Measurements from ENCODE around the gene TM4SF20. TPM values are rescaled to one million over a fixed set of nuclear protein-coding genes. Genes with fewer than 3 reads are reported as not detected.

TM4SF20 gene, protein sequence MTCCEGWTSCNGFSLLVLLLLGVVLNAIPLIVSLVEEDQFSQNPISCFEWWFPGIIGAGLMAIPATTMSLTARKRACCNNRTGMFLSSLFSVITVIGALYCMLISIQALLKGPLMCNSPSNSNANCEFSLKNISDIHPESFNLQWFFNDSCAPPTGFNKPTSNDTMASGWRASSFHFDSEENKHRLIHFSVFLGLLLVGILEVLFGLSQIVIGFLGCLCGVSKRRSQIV
- under 0.01 TPM in 1 of 2 replicates, not detected in the other for total RNA-seq

DNA sequence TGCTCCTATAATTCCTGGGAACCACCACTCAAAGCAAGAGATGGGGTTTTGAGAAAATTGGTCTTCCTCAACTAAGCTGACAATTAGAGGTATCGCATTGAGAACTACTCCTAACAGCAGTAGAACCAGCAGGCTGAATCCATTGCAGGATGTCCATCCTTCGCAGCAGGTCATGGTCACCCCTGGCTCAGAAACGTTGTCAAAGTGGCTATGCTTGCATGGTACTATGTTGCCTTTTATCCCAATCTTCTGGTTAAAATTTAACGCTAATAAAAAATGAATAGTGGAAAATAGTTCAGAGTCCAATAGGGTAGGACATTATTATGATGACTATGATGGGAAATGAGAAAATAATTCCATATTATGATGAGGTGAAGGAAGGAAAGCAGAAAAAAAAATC, at the start of gene TM4SF20:
TM4SF20 (minus strand) TSS at position 212 of the 400 bp plus-strand sequence; CDS start at position 174, 38 bp downstream.
- no peak within 1 kb of the TSS for H3K4me3 ChIP-seq (ENCODE audit: low read depth, low read length)
- DNase-seq (ENCODE audit: low read depth) = no peak
- TF ChIP-seq, protein P1, sequence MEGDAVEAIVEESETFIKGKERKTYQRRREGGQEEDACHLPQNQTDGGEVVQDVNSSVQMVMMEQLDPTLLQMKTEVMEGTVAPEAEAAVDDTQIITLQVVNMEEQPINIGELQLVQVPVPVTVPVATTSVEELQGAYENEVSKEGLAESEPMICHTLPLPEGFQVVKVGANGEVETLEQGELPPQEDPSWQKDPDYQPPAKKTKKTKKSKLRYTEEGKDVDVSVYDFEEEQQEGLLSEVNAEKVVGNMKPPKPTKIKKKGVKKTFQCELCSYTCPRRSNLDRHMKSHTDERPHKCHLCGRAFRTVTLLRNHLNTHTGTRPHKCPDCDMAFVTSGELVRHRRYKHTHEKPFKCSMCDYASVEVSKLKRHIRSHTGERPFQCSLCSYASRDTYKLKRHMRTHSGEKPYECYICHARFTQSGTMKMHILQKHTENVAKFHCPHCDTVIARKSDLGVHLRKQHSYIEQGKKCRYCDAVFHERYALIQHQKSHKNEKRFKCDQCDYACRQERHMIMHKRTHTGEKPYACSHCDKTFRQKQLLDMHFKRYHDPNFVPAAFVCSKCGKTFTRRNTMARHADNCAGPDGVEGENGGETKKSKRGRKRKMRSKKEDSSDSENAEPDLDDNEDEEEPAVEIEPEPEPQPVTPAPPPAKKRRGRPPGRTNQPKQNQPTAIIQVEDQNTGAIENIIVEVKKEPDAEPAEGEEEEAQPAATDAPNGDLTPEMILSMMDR (IDR thresholded peaks at IDR 0.05; ENCODE audit: insufficient read depth, low read depth, low read length) = no peak

DNA sequence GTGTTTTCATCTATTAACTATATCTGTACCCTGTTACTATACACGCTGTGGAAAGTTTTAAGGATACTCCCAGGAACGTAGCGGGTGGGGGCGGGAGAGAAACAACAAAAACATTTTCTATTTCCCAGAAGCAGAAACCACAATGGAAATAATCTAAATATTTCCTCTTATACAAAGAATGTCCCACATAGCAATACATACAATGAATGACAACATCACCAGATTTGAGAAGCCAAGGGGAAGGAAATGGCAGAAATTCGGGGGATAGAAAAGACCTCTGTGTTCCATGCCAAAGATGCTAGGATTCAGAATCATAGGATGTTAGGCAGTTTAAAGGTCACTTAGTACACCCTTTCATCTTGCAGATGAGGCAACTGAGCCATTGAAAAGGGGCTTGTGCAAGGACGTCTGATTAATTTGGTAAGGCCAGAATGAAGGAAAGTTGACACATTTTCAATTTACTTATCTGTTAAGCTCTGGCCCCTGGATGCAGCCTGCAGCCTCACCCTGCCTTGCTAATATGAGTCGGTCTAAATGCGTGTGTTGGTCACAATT, 49.7 kb upstream of the TM4SF20 start:
- TF ChIP-seq, protein P1 (IDR thresholded peaks at IDR 0.05; ENCODE audit: insufficient read depth, low read depth, low read length) = no peak
- DNase-seq (ENCODE audit: low read depth) = no peak
- no peak overlapping the region for H3K4me3 ChIP-seq (ENCODE audit: low read depth, low read length)

DNA sequence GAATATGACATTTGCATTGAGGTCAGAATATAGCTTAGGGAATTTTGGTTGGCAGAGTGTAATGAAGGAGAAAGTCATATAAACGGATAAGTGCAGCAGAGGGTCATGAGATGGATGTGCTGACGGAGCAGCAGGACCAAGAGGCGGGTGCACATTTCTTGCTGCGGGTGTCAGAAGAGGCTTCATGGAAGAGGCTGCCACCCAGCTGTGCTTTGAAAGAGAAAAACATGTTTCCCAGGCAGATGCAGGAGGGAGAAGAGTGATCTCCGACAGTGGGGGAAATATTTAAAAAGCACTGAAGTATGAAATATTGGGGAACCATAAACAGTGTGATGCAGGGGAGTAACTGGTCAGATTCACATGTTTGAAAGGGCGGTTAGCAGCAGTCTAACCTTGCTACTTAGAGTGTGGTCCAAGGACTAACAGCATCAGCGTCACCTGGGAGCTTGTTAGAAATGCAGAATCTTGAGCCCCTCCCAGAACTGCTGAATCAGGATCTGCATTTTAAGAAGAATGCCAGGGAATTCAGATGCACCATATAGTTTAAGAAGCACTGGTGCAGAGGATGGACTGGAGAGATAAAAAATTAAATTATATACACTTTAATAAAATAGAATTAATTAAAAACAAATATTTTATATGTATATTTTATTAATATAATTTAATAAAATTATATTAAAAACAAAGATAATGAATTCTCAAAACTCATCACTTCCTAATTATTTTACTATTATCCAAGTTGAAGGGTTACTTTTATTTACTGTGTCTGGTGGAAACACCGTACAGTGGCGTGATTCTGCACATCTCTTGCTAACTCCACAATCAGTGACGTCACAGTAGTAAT, 44.8 kb upstream of the TM4SF20 start:
- TF ChIP-seq, protein P1 (IDR thresholded peaks at IDR 0.05; ENCODE audit: insufficient read depth, low read depth, low read length) = no peak
- DNase-seq (ENCODE audit: low read depth) = no peak
- no peak overlapping the region for H3K4me3 ChIP-seq (ENCODE audit: low read depth, low read length)

DNA sequence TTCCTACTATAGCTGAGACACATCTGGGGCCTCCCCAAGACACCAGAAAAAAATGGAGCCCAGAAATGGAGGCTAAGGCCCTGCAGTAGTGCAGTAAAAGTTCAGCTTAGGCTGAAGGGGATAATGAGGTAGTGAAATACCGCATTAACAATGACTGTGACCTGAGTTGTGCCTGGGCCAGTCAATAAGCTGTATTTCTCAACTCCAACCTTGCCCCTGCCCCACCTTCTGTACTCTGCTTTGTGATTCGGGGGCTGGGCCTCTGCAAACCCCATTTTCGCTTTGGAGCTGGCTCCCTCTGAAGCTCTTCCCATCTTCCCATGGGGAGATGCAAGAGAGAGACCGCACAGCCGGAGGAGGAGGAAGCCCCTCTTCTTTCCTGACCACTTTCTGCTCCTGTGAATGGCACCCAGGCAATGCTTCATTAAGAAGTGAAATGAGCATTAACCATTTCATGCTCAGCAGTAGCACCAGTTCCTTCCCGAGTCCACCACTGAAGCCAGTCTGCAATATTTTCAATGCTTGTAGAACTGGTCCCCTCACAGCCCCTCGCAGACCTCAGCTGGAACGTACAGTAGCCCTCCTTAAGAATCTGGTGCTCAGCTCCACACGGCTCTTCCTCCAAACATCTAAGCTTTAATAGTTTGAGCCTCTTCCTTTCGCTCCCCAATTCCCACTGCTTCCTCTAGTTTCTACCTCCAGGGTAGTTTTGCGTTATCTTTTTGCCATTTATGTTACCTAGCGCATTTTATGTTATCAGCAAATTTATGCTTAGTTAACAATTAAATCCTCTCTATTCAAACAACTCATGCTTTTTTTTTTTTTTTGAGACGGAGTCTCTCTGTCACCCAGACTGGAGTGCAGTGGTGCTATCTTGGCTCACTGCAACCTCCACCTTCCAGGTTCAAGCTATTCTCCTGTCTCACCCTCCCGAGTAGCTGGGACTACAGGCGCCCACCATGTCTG, 41.3 kb upstream of the TM4SF20 start:
- TF ChIP-seq, protein P1 (IDR thresholded peaks at IDR 0.05; ENCODE audit: insufficient read depth, low read depth, low read length) = no peak
- no peak overlapping the region for H3K4me3 ChIP-seq (ENCODE audit: low read depth, low read length)
- DNase-seq (ENCODE audit: low read depth) = no peak

DNA sequence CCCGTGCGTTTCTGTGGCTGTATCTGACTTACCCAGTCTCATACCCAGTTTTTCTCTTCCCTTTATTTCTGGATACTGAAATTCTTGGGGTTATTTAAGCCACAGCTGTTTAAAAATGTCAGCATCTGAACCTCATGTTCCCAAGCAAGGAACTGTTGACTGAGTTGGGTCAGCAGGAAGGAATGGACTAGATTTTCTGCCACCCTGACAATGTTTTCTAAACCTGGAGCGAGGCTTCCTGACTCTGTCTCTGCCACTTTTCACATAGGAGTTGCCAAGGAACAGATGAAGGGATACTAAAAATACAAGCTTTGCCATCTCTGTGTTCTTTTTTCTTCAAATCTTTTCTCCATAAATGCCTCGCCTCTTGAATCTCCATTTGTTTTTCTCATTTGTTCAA, 37.6 kb upstream of the TM4SF20 start:
- H3K4me3 ChIP-seq (ENCODE audit: low read depth, low read length) = no peak overlapping the region
- no peak for DNase-seq (ENCODE audit: low read depth)
- TF ChIP-seq, protein P1 (IDR thresholded peaks at IDR 0.05; ENCODE audit: insufficient read depth, low read depth, low read length) = no peak

Data from fibroblast of villous mesenchyme (primary cell).